Dedifferentiated amniotic fluid mesenchymal stem cell (primary cell): Measurements from ENCODE around the gene DCDC1.

Experiments used
- DNase-seq: peaks from one replicate; pipeline ENCODE4 v3.0.0-alpha.2; 2016; ENCODE audit errors: extremely low spot score

DCDC1 gene

GRCh38 chr11:30853439-30853838 lies 516.1 kb downstream of the DCDC1 start:
- no peak for DNase-seq

- DNase-seq = no peak
Observed at GRCh38 chr11:30852645-30853044, 516.9 kb downstream of the DCDC1 start.

GRCh38 chr11:30852091-30852490 lies 517.4 kb downstream of the DCDC1 start:
- no peak for DNase-seq

- no peak for DNase-seq
Observed at GRCh38 chr11:30837252-30837651, 532.3 kb downstream of the DCDC1 start.

GRCh38 chr11:30832831-30833230 lies 536.7 kb downstream of the DCDC1 start:
- DNase-seq = no peak

- DNase-seq = no peak
Observed at GRCh38 chr11:30830681-30831080, 538.9 kb downstream of the DCDC1 start.

- no peak for DNase-seq
Observed at GRCh38 chr11:30826911-30827310, 542.6 kb downstream of the DCDC1 start.

GRCh38 chr11:30825723-30826122 lies 543.8 kb downstream of the DCDC1 start:
- no peak for DNase-seq

- no peak for DNase-seq
Observed at GRCh38 chr11:30823119-30823518, 546.4 kb downstream of the DCDC1 start.

- DNase-seq = no peak
Observed at GRCh38 chr11:30821438-30821965, 548.0 kb downstream of the DCDC1 start.

GRCh38 chr11:30818721-30819120 lies 550.8 kb downstream of the DCDC1 start:
- no peak for DNase-seq

- DNase-seq = no peak
Observed at GRCh38 chr11:30816959-30817880, 552.3 kb downstream of the DCDC1 start.

GRCh38 chr11:30815619-30816018 lies 553.9 kb downstream of the DCDC1 start:
- DNase-seq = no peak

- no peak for DNase-seq
Observed at GRCh38 chr11:30814737-30815136, 554.8 kb downstream of the DCDC1 start.
